ENCODE results near the gene CACNA2D1.

DNA sequence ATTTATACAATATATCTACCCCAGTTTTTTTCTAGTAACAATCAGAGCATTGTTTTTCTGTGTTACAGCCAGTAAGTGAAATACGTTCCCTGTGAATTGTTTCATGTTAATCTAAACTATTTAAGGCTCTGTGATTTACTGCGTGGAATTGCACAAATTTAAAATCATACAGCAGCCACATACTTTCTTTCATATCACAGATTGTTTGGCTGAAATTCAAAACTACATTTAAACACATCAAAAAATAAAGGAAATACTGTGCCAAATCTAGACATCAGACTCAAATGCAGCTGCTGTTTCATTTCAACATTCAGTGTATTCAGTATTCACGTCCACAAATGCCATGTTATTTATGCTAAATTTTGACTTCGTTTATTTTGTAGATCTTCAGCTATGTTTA lies 431.1 kb downstream of the CACNA2D1 start:
- no peak for TF ChIP-seq POLR2AphosphoS5 (IDR thresholded peaks at IDR 0.05; ENCODE audit: control insufficient read depth, insufficient read depth, low read depth, low read length)
- TF ChIP-seq JUN (IDR thresholded peaks at IDR 0.05; ENCODE audit: borderline replicate concordance, low read depth, low read length): no peak
- no peak for TF ChIP-seq JUN (CRISPR knock-in tag; IDR thresholded peaks at IDR 0.05; ENCODE audit: borderline replicate concordance)
- no peak for TF ChIP-seq PTTG1 (tag; IDR thresholded peaks at IDR 0.05; ENCODE audit: low read depth)
- TF ChIP-seq, protein P1, sequence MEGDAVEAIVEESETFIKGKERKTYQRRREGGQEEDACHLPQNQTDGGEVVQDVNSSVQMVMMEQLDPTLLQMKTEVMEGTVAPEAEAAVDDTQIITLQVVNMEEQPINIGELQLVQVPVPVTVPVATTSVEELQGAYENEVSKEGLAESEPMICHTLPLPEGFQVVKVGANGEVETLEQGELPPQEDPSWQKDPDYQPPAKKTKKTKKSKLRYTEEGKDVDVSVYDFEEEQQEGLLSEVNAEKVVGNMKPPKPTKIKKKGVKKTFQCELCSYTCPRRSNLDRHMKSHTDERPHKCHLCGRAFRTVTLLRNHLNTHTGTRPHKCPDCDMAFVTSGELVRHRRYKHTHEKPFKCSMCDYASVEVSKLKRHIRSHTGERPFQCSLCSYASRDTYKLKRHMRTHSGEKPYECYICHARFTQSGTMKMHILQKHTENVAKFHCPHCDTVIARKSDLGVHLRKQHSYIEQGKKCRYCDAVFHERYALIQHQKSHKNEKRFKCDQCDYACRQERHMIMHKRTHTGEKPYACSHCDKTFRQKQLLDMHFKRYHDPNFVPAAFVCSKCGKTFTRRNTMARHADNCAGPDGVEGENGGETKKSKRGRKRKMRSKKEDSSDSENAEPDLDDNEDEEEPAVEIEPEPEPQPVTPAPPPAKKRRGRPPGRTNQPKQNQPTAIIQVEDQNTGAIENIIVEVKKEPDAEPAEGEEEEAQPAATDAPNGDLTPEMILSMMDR (IDR thresholded peaks at IDR 0.05 in 2 of 3, conservative IDR thresholded peaks at IDR 0.05 in 1 of 3; ENCODE audit: insufficient read depth in 2 of 3, low read depth in 1 of 3, low read length in 3 of 3): no peak
- TF ChIP-seq, protein P2, sequence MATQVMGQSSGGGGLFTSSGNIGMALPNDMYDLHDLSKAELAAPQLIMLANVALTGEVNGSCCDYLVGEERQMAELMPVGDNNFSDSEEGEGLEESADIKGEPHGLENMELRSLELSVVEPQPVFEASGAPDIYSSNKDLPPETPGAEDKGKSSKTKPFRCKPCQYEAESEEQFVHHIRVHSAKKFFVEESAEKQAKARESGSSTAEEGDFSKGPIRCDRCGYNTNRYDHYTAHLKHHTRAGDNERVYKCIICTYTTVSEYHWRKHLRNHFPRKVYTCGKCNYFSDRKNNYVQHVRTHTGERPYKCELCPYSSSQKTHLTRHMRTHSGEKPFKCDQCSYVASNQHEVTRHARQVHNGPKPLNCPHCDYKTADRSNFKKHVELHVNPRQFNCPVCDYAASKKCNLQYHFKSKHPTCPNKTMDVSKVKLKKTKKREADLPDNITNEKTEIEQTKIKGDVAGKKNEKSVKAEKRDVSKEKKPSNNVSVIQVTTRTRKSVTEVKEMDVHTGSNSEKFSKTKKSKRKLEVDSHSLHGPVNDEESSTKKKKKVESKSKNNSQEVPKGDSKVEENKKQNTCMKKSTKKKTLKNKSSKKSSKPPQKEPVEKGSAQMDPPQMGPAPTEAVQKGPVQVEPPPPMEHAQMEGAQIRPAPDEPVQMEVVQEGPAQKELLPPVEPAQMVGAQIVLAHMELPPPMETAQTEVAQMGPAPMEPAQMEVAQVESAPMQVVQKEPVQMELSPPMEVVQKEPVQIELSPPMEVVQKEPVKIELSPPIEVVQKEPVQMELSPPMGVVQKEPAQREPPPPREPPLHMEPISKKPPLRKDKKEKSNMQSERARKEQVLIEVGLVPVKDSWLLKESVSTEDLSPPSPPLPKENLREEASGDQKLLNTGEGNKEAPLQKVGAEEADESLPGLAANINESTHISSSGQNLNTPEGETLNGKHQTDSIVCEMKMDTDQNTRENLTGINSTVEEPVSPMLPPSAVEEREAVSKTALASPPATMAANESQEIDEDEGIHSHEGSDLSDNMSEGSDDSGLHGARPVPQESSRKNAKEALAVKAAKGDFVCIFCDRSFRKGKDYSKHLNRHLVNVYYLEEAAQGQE (IDR thresholded peaks at IDR 0.05; ENCODE audit: borderline replicate concordance): no peak
- TF ChIP-seq, protein P2 (CRISPR knock-in tag; IDR thresholded peaks at IDR 0.05; ENCODE audit: low read depth): no peak
- no peak for TF ChIP-seq RBM39 (optimal IDR thresholded peaks at IDR 0.05; ENCODE audit: low read depth, low read length)
- no peak for TF ChIP-seq POLR2A (conservative IDR thresholded peaks at IDR 0.05)
- no peak for TF ChIP-seq BHLHE40 (IDR thresholded peaks at IDR 0.05; ENCODE audit: low read length)
- TF ChIP-seq, protein P3, sequence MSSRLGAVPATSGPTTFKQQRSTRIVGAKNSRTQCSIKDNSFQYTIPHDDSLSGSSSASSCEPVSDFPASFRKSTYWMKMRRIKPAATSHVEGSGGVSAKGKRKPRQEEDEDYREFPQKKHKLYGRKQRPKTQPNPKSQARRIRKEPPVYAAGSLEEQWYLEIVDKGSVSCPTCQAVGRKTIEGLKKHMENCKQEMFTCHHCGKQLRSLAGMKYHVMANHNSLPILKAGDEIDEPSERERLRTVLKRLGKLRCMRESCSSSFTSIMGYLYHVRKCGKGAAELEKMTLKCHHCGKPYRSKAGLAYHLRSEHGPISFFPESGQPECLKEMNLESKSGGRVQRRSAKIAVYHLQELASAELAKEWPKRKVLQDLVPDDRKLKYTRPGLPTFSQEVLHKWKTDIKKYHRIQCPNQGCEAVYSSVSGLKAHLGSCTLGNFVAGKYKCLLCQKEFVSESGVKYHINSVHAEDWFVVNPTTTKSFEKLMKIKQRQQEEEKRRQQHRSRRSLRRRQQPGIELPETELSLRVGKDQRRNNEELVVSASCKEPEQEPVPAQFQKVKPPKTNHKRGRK (tag; IDR thresholded peaks at IDR 0.05): no peak
- no peak for TF ChIP-seq SMAD4 (CRISPR knock-in tag; conservative IDR thresholded peaks at IDR 0.05)
- TF ChIP-seq TAF15 (IDR thresholded peaks at IDR 0.05; ENCODE audit: low read depth, low read length): no peak
- no peak for TF ChIP-seq RFX5 (IDR thresholded peaks at IDR 0.05; ENCODE audit: low read depth, low read length)
- TF ChIP-seq NR2C2 (CRISPR knock-in tag; IDR thresholded peaks at IDR 0.05): no peak
- no peak for TF ChIP-seq NR2C2 (tag; IDR thresholded peaks at IDR 0.05)
- no peak for TF ChIP-seq HNRNPH1 (optimal IDR thresholded peaks at IDR 0.05; ENCODE audit: low read depth, low read length)

All from K562 (cell line).